ENCODE measurements around the gene SNAP25. TPM values are rescaled to one million over a fixed set of nuclear protein-coding genes. Genes with fewer than 3 reads are reported as not detected.

SNAP25 gene
- total RNA-seq, 1 experiment from 2014 or later: not detected

DNA sequence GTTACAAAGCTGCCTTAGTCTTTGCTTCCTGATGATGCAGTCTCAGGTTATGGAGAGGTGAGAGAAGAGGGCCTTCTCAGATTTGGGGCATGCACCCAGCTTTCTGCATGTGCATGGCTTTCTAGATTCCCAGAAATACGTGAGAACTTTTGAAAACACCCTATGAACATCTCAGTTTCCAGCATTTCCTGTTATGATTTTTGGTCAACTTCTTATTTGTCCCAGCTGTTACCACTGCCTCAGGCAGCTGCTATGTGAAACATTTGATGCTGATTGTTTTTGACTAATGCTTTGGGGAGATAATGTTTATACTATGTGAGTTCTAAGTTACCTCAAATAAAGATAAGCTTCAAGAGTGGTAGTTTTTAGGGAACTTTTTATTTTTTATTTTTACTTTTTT, 9.5 kb upstream of the SNAP25 start:
- in situ Hi-C loops (cut with HindIII; ENCODE audit: low sequenced_read_pairs): no loop called here
- DNase-seq (ENCODE audit: low spot score): no peak

DNA sequence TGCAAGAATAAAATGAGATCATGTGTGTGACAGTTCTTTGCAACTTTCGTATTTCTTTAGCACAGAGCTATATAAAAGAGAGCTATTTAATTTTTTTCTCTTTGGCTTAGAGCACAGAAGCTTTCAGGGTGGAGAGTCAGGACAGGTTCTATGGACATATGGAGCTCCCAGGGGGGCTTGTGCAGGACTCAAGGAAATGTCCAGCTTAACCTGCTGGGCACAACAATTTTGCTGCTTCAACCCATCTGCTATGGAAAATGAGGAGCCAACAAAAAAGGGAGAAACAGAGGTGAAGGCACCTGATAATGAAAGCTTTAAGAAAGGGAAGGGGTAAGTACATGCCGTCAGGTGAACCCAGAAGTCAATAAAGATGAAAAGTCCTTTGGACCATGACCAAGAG, 5.1 kb upstream of the SNAP25 start:
- DNase-seq (ENCODE audit: low spot score): peak; percentile 97
- in situ Hi-C loops (cut with HindIII; ENCODE audit: low sequenced_read_pairs): no loop called here

DNA sequence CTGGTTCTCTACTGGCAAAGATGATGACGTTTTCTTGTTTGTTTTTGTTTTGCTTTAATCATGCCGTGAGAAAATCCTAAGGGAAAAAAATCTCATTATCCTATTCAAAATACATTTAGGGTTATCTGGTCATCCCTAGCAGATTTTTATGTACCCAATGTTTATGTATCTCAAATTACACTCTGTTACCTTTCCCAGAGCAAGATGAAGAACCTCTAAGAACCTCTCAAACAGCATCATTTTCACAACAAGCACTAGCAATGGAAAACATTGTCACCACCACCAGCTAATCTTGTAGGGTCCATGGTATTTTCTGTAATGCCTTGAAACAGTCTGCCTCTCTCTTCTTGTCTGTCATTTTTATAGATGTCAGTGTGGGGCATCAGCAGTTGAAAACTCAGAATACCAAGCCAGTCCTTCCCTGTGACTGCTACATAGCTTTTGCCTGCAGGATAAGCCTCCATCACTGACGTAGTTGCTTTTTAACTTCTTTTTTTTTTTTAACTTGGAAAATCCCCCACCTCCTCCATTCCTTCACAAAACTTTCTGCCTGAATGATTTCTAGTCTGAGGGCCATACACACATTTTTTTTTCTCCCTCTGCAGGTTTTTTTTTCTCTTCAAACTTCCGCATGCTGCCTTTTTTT, 2.4 kb upstream of the SNAP25 start:
- in situ Hi-C loops (cut with HindIII; ENCODE audit: low sequenced_read_pairs): no loop called here

DNA sequence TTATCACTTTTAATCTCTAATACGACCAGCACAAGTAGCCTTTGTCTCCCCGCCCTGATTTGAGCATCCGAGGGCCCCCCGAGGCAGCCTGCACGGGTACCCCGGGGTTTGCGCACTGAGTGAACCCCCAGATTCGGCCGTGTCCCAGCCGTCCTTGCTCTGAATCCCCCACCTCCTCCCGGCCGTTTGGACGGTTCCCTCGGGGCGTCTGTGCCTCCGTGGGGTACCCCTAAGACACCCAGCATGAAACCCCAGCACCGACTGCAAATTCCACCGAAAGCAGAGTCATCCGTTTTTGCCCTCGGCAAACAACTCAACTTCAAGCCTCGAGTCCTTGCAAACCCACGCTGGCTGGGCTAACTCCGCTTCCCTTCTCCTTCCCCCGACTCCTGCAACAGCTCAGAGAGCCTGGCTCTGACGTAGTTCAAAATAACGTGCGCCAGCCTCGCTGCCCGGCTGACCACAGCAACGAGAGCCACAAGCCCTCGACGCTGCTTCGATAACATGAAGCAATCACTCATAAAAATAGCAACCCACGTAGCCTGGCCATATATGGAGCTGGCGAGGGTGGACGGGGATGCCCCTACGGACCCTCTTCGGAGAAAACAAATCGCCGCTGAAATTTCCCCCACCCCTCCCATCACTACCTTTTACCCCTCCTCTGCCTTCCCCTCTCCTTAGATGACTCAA, 764 bp upstream of the SNAP25 start:
- peak; percentile 90 for DNase-seq (ENCODE audit: low spot score)
- in situ Hi-C loops (cut with HindIII; ENCODE audit: low sequenced_read_pairs): no loop called here

More for the DNA sequence above, 2.4 kb upstream of the SNAP25 start:
- DNase-seq (ENCODE audit: low spot score): peak; percentile 64

DNA sequence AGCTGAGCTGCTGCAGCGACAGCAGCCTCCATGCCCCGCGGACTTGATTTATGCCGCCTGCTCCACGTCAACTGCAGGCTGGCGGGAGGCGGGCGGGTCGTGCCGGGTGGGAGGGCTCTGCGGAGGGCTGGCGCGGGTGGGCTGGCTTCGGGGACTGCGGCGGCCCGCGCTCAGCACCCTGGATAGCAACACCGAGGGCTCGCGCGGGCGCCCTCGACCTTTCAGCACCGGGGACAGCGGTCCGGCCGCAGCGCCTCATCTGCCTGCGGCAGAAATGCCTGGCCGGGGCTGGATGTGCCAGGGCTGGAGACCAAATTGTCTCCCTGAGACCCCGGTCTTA, 792 bp downstream of the SNAP25 start:
- in situ Hi-C loops (cut with HindIII; ENCODE audit: low sequenced_read_pairs): no loop called here
- peak; percentile 62 for DNase-seq (ENCODE audit: low spot score)

DNA sequence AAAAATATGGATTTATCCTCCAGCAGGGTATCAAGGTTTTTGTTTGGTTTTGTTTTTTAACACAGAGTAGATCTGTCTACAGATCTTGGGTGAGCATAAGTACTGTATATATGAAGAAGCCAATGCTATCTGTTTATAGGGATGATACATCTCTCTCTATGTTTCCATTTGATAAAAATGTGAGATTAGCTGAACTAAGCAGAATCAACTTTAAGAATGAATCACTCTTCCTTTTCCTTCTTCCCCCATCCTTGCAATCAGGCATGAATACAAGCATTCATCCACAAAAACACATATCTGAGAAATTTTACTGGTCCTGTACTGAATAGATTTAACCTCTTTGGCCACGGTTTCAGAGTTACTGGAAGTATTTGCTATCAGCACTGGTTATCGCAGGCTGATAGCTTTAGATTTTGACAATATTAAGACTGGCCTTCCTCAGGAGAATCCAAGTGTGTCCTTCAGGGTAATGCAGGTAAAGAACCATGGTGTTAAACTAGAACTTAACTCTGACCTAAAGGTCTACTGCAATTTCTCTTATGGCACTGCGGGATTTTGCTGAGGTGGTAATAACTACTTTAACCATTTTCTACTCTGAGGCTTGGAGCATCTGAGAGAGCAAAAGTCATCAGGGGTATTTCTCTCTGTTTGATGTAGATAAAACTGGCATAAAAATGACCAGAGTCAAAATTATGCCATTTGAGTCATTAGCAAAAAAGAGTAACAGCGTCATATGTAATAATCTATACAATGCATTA, 1.5 kb downstream of the SNAP25 start:
- DNase-seq (ENCODE audit: low spot score): peak; percentile 38
- in situ Hi-C loops (cut with HindIII; ENCODE audit: low sequenced_read_pairs): no loop called here

DNA sequence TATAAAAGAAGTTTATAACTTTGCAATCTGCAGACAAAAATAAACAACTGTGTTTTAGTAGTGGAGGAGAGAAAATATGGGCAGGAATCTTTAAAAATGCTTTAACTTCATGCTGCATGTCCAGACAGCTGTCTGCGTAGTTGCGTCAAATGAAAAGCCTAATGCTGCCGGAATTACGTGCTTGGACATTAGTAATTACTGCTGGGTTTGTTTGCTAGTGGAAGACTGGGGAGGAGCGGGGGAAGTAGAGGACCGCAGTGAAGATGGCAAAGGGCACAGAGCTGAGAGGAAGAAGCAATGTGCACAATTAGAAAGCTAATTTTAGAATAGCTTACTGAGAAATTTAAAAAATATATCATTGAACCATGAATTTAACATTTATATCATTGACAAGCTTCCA, 2.4 kb downstream of the SNAP25 start:
- peak; percentile 88 for DNase-seq (ENCODE audit: low spot score)
- in situ Hi-C loops (cut with HindIII; ENCODE audit: low sequenced_read_pairs): no loop called here

DNA sequence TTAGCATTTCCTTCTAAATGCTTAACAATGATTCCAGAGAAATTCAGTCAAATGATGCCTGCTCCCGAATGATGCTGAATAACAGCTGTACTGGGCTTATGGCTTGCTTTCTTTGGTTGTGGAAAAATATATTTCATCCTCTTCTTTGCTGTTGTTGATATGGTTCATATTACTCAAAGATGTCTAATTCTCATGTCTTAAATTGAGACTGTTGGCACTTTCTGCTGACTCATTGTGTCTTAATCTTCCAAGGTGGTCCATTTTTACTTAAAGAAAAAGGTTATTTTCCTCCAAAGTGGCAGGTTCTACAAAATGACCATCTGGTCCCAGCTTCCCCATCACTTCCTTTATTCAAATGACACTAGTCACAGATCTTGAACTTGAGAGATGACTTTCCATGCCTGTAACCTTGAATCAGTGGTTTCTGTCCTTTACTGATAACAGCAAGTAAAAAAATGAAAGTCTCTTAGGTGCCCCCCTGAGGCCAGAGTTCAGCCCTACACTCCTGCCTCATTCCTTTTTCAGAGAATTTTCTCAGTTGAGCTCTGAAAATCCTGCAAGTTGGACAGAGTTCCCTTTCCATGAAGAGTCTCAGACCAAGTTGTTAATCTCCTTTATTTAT, 6.9 kb downstream of the SNAP25 start:
- in situ Hi-C loops (cut with HindIII; ENCODE audit: low sequenced_read_pairs): no loop called here
- peak; percentile 61 for DNase-seq (ENCODE audit: low spot score)

DNA sequence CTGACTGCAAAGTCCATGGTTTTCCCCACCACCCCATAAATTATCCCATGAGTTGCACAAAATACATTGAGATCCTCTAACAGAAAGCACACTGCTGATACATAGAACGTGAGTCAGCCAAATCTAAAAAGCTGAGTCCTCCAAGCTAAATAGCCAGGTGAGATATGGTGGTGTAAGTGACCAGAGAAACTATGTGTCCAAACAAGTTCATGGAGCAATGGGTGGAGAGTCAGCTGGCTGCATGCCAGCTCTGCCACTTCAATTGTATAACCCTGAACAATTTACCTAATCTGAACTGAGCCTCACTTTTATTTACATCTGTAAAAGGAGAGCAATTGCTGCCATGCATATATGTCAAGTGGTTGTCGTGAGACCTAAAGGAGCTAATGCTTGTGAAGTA, 9.7 kb downstream of the SNAP25 start:
- DNase-seq (ENCODE audit: low spot score): peak; percentile 44
- in situ Hi-C loops (cut with HindIII; ENCODE audit: low sequenced_read_pairs): no loop called here

DNA sequence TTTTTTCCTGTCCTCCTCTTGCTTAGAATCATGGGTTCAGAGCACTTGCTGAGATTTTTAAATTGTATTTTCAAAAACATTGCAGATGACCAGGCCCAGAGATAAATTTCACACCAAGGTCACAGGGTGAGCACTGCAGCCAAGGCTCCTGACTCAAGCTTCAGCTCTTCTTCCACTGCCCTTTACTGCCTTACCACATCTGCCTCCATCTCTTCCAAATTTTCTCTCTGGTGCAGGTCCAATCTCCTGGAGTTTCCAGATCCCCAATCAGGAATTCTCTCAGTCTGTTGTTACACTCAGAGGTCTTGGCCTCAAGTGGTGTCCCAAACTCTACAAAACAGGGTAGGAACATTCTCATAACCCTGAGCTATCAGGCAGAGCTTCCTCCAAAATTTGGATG, 12.7 kb downstream of the SNAP25 start:
- in situ Hi-C loops (cut with HindIII; ENCODE audit: low sequenced_read_pairs): no loop called here

DNA sequence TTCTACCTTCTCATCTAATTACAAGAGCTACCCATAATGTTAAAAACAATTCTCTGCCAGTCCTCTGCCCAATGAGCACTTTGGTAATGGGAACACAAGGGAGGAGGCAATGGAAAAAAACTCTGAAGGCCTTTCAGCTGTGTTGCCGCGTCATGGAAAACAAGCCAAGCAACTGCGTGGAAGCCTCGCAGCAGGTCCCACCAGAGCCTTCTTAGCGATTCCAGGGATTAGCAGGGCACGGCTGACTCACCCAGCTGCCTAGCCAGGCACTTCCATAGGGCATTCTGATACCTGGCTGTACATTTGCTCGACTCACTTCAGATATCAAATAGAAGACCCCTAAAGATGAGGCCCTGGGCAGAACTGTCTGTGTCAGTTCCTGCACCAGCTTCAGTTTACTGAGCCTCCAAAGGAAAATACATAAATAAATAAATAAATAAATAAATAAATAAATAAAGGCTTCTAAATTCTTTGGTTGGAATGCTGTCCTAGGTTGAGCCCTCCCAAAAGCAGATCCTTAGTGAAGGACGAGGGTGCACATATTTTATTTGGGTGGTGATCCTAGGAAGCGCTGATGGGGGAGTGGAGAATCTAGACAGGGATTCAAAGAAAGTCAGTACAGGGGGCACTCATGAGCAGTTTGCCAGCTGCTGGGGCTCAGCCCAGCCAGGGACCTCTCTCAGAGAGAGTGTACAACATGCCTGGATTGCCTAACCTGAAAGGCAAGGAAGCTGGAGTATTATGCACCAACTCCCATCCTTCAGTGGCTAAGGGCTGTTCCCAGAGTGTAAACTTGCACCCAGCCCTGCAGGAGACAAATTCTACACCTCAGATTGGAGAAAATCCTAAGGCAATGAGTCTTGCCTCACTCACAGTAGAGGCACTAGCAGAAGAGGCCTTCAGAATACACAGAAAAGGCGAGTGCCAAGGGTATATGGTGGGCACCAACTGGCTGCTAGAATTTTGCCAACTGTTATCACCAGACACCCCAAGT, 18.2 kb downstream of the SNAP25 start:
- peak; percentile 72 for DNase-seq (ENCODE audit: low spot score)
- in situ Hi-C loops (cut with HindIII; ENCODE audit: low sequenced_read_pairs): no loop called here

More for the DNA sequence above, 12.7 kb downstream of the SNAP25 start:
- no peak for DNase-seq (ENCODE audit: low spot score)

DNA sequence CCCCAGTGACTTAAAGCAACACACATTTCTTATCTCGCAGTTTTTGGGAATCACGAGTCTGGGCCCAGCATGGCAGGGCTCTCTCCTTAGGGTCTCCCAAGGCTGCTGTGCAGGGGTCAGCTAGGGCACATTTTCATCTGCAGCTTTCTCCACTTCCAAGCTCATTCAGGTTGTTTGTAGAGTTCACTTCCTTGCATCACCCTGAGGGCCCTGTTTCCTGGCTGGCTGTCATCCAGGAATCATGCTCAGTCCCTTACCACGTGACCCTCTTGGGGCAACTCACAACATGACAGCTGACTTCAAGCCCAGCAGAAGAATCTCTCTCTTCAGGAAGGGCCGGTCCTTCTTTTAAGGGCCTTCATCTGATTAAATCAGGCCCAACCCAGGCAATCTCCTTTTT, 21.3 kb downstream of the SNAP25 start:
- peak; percentile 61 for DNase-seq (ENCODE audit: low spot score)
- in situ Hi-C loops (cut with HindIII; ENCODE audit: low sequenced_read_pairs): no loop called here

DNA sequence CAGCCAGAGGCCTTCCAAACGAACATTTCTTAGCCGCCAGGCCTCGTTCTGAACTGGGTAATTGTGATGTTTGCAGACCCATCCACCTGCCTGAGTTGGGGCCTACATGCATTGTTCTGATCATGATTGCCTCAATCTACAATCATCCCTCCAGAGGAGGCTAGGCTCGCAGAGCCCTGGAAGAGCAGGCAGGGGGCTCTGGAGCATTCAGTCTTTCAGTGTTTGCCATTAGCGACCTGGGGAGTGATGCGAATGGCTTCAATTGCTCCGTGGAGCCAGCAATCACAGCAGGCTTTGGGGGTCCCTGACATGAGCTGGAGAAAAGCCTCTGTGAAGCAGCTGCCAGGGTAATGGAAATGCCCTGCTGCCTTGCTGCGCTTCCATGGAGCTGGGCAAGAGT, 22.0 kb downstream of the SNAP25 start:
- in situ Hi-C loops (cut with HindIII; ENCODE audit: low sequenced_read_pairs): no loop called here
- no peak for DNase-seq (ENCODE audit: low spot score)

DNA sequence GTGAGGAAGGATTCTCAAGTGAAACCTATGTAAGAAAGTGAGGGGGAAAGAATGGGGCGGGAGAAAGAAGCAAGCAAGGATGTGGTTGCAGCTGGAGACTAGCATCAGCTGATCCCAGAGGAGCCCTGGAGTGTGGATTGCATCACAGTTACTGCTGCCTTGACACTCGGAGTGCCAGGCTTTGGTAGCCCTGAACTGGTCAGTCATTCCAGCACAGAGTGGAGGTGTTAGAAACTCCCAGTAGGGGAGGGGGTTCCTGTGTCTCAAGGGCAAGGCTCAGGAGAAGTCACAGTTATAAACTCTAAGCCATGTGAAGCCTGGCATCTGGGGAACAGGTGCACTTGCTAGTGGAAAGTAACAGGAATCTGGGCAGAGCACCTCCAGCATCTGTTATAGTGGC, 23.5 kb downstream of the SNAP25 start:
- in situ Hi-C loops (cut with HindIII; ENCODE audit: low sequenced_read_pairs): no loop called here
- no peak for DNase-seq (ENCODE audit: low spot score)

DNA sequence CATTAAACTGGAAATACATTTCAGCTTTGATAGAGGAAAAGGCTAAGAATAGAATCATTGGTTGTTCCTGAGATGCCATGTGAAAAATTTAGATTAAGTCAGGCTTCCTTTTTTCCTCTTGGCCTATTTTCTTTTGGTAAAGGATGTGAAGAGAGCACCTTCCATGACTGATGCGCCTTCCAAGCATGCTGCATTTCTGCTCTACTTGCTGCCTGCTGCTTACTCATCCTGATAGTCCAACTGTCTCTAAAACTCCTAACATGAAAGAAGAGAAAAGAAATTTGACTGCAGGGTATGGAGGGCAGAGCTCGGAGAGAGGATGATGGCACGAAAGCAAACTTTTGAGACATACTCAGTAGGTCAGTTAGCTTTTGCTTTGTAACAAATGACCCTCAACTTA, 28.8 kb downstream of the SNAP25 start:
- in situ Hi-C loops (cut with HindIII; ENCODE audit: low sequenced_read_pairs): no loop called here
- peak; percentile 67 for DNase-seq (ENCODE audit: low spot score)

DNA sequence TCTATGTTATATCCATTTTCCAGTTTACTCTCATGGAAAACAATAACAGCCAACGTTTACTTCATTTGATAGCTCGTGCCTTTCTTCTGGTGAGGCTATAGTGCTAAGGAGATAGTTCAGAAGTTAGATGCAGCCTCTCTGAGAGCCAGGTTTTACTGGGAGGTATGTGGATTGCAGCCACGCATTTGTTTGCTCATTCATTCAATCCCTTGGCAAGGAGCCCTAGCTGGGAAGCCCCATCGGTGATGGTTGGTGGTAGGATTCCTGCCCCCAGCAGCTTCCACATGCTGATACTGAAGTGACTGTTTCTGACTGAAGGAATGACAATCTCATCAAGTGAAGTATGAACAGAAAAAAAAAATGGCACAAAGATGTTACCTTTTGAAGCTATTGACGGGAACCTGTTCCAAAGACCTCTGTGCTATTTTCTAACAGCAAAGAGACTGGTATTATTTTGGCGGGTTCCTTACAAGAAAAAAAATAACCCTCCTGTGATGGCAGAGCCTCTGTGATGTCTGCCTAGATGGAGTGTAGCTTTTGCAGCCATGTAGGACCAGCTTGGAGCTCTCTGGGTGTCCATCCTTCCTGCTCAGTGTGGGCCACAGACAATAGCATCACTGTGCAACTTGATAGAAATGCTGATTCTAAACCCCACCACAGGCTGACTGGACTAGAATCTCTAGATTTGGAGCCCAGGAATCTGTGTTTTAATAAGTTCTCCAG, 30.6 kb downstream of the SNAP25 start:
- DNase-seq (ENCODE audit: low spot score): peak; percentile 87
- in situ Hi-C loops (cut with HindIII; ENCODE audit: low sequenced_read_pairs): no loop called here

DNA sequence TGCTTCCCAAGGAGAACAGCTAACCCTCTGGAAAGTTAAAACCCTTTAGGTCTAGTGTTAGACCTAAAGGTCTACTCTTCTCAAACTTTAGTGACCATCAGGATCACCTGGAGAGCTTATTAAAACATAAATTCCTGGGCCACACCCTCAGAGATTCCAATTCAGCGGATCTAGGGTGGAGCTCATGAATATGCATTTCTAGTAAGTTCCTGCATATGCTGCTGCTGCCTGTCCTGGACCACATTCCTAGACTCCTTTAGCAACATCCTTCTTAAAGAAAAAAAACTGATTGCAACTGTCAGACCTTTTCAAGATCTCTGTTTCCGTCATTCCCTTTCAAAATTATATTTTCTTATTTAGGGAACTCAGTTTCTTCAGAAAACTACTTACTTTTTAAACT, 31.2 kb downstream of the SNAP25 start:
- in situ Hi-C loops (cut with HindIII; ENCODE audit: low sequenced_read_pairs): no loop called here
- no peak for DNase-seq (ENCODE audit: low spot score)

DNA sequence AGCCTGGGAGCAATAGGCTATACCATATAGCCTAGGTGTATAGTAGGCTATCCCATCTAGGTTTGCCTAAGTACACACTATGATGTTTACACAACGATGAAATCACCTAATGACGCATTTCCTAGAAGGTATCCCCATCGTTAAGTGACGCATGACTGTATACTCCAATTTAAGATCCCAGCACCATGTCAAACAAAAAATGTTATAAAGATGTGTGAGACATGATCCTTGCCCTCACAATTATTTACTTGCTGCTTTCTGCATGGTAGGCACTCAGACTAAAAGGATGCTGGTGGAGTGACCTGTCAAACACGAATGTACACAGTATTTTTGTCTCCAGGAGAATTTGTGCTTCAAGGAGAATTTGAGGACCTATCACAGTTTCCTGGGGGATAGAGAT, 32.3 kb downstream of the SNAP25 start:
- in situ Hi-C loops (cut with HindIII; ENCODE audit: low sequenced_read_pairs): no loop called here
- DNase-seq (ENCODE audit: low spot score): no peak

Measured in G401 (cell line).